ENCODE results near the gene CAPRIN2. TPM values are rescaled to one million over a fixed set of nuclear protein-coding genes. Genes with fewer than 3 reads are reported as not detected.

Gene CAPRIN2
- total and polyA plus RNA-seq, 2 donors: 12.6 to 37.9 TPM

DNA sequence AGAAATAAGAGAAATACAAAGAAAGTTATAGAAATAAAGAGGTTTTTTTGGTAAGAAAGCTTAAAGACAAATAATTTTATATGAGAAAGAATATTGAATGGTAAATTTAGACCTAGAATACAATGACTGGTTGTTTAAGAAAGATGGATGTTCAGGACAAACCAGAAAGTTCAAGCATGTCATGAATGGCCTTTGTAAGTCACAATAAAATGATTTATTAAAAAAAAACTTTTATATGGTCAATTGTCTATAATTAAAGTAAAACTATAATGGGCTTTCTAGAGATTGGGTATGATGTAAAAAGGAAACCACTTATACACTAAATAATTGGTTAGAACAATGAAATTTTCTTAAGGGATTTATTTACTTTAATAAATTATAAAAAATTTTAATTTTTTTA lies 19.8 kb upstream of the CAPRIN2 start:
- Histone ChIP-seq H3K36me3 (ENCODE audit: control insufficient read depth in 2 of 2, insufficient read depth in 2 of 2, low read length in 1 of 2) (no peaks in the 10 kb centered on the region), H3K27me3 (ENCODE audit: control insufficient read depth in 2 of 2, insufficient read depth in 1 of 2, low read length in 1 of 2) (no peaks in the 10 kb centered on the region), H3K4me3 (ENCODE audit: low read length in 2 of 2) (no peak overlapping the region), H3K27ac (ENCODE audit: low read depth in 1 of 2, low read length in 1 of 2) (no peak overlapping the region), H3K9me3 (ENCODE audit: control insufficient read depth in 2 of 2, insufficient read depth in 1 of 2, low read length in 1 of 2) (no peaks in the 10 kb centered on the region), H3K4me1 (ENCODE audit: control insufficient read depth in 2 of 2, insufficient read depth in 2 of 2, low read length in 2 of 2) (no peaks in the 10 kb centered on the region)
- no peak for DNase-seq (ENCODE audit: low read depth in 6 of 9, low spot score in 9 of 9)

DNA sequence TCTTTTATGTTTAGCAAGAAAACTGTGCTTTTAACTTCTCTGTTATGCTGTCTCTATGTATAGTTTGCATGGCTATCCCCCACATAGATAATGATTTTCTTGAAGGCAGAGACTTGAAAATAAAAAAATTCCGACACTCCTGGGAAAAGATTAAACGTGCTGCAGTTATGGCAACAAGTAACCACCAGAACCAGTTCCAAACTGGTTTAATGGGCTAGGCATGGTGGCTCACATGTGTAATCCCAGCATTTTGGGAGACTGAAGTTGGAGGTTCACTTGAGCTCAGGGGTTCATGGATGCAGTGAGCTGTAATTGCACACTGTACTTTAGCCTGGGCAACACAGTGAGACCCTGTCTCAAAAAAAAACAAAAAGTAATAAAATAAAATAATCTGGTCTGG lies 15.1 kb upstream of the CAPRIN2 start:
- H3K27me3 ChIP-seq (ENCODE audit: control insufficient read depth in 2 of 2, insufficient read depth in 1 of 2, low read length in 1 of 2): peaks cover 0 to 3% of the 10 kb centered on the region in 2 donors
- no peaks in the 10 kb centered on the region for H3K9me3 ChIP-seq (ENCODE audit: control insufficient read depth in 2 of 2, insufficient read depth in 1 of 2, low read length in 1 of 2)
- H3K36me3 ChIP-seq (ENCODE audit: control insufficient read depth in 2 of 2, insufficient read depth in 2 of 2, low read length in 1 of 2): no peaks in the 10 kb centered on the region
- DNase-seq (ENCODE audit: low read depth in 6 of 9, low spot score in 9 of 9): no peak
- whole genome bisulfite sequencing: 89% methylated on average over 2 of the region's 2 CpGs
- no peak overlapping the region for H3K4me3 ChIP-seq (ENCODE audit: low read length in 2 of 2)
- no peak overlapping the region for H3K27ac ChIP-seq (ENCODE audit: low read depth in 1 of 2, low read length in 1 of 2)
- H3K4me1 ChIP-seq (ENCODE audit: control insufficient read depth in 2 of 2, insufficient read depth in 2 of 2, low read length in 2 of 2): no peaks in the 10 kb centered on the region

DNA sequence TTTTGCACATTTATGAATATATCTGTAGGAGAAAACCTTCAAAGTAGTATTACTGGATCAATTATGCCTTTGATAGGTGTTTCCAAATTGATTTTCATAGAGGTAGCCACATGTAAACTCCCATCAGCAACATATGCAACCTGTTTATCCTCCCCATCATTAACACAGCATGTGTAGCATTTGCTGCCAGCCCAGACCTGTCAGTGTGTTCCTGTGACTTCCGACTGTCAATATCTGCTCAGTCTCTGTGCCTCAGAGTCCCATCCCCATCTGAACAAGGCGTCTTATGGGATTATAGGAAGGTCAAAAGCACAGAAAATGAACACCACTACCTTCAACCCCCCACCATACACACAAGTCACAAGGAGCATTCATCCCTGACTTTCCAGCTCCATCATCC lies 9.5 kb upstream of the CAPRIN2 start:
- H3K27ac ChIP-seq (ENCODE audit: low read depth in 1 of 2, low read length in 1 of 2): no peak overlapping the region
- H3K4me1 ChIP-seq (ENCODE audit: control insufficient read depth in 2 of 2, insufficient read depth in 2 of 2, low read length in 2 of 2): no peaks in the 10 kb centered on the region
- peaks cover 0 to 5% of the 10 kb centered on the region in 2 donors for H3K27me3 ChIP-seq (ENCODE audit: control insufficient read depth in 2 of 2, insufficient read depth in 1 of 2, low read length in 1 of 2)
- no peaks in the 10 kb centered on the region for H3K9me3 ChIP-seq (ENCODE audit: control insufficient read depth in 2 of 2, insufficient read depth in 1 of 2, low read length in 1 of 2)
- DNase-seq (ENCODE audit: low read depth in 6 of 9, low spot score in 9 of 9): no peak
- H3K36me3 ChIP-seq (ENCODE audit: control insufficient read depth in 2 of 2, insufficient read depth in 2 of 2, low read length in 1 of 2): no peaks in the 10 kb centered on the region
- no peak overlapping the region for H3K4me3 ChIP-seq (ENCODE audit: low read length in 2 of 2)
- WGBS: 87% methylated on average over 2 of the region's 2 CpGs

DNA sequence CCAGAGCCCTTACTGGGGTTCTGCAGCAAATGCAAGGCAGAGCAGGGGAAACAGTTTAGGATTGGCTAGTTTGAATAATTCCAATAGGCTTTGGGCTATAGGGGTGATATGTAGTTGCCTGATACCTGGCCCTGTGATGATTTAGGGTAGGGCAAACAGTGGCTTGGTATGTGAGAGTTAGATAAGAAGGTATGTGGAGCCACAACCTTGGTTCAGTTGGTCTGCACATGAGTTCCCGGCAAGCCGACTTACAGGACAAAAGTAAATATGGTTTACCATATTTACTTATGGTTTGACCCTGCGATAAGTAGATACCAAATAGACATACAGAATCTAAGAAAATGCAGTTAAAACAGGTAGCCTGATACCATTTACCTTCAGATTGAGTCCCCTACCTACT lies 8.3 kb upstream of the CAPRIN2 start:
- H3K9me3 ChIP-seq (ENCODE audit: control insufficient read depth in 2 of 2, insufficient read depth in 1 of 2, low read length in 1 of 2): no peaks in the 10 kb centered on the region
- H3K4me3 ChIP-seq (ENCODE audit: low read length in 2 of 2): no peak overlapping the region
- WGBS: 100% methylated on average over 3 of the region's 3 CpGs
- no peaks in the 10 kb centered on the region for H3K4me1 ChIP-seq (ENCODE audit: control insufficient read depth in 2 of 2, insufficient read depth in 2 of 2, low read length in 2 of 2)
- H3K36me3 ChIP-seq (ENCODE audit: control insufficient read depth in 2 of 2, insufficient read depth in 2 of 2, low read length in 1 of 2): no peaks in the 10 kb centered on the region
- no peak overlapping the region for H3K27ac ChIP-seq (ENCODE audit: low read depth in 1 of 2, low read length in 1 of 2)
- DNase-seq (ENCODE audit: low read depth in 6 of 9, low spot score in 9 of 9): no peak
- peaks cover 0 to 5% of the 10 kb centered on the region in 2 donors for H3K27me3 ChIP-seq (ENCODE audit: control insufficient read depth in 2 of 2, insufficient read depth in 1 of 2, low read length in 1 of 2)

DNA sequence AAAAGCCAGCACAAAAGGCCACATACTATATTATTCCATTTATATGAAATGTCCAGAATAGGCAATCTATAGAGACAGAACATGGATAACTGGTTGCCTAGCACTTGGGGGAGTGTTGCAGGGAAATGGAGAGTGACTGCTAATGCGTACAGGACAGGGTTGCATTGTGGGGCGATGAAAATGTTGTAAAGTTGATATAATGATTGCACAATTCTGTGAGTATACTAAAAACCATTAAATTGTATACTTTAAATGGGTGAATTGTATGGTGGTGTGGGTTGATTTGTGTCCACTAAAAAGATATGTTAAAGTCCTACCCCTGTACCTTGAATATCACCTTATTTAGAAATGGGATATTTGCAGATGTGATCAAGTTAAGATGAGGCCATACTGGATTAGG lies 7.0 kb upstream of the CAPRIN2 start:
- WGBS: 98% methylated on average over 2 of the region's 2 CpGs
- no peaks in the 10 kb centered on the region for H3K4me1 ChIP-seq (ENCODE audit: control insufficient read depth in 2 of 2, insufficient read depth in 2 of 2, low read length in 2 of 2)
- H3K36me3 ChIP-seq (ENCODE audit: control insufficient read depth in 2 of 2, insufficient read depth in 2 of 2, low read length in 1 of 2): no peaks in the 10 kb centered on the region
- no peak for DNase-seq (ENCODE audit: low read depth in 6 of 9, low spot score in 9 of 9)
- H3K27ac ChIP-seq (ENCODE audit: low read depth in 1 of 2, low read length in 1 of 2): no peak overlapping the region
- no peaks in the 10 kb centered on the region for H3K9me3 ChIP-seq (ENCODE audit: control insufficient read depth in 2 of 2, insufficient read depth in 1 of 2, low read length in 1 of 2)
- peaks cover 0 to 4% of the 10 kb centered on the region in 2 donors for H3K27me3 ChIP-seq (ENCODE audit: control insufficient read depth in 2 of 2, insufficient read depth in 1 of 2, low read length in 1 of 2)
- H3K4me3 ChIP-seq (ENCODE audit: low read length in 2 of 2): no peak overlapping the region

DNA sequence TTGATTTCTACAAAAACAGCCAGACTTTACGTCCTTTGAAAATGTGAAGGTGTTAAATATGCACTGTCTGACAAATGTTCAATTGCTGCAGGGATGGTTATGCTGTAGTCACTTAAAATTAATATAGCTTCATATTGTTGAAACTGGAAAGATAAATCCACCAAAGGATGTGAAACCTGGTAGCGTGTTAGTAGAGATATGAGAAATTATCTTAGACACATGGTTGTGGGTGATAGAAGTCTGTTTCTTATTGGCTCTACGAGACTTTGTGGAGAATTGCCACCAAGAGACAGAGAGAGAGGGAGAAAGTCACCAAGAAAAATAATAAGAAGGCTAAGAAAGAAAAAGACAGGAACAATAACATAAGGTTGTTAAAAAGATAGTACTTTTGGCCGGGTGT lies 2.6 kb upstream of the CAPRIN2 start:
- H3K4me1 ChIP-seq (ENCODE audit: control insufficient read depth in 2 of 2, insufficient read depth in 2 of 2, low read length in 2 of 2): peaks cover 8 to 13% of the 10 kb centered on the region in 2 donors
- 72% methylated on average over 4 of the region's 4 CpGs for WGBS
- H3K4me3 ChIP-seq (ENCODE audit: low read length in 2 of 2): no peak overlapping the region
- H3K9me3 ChIP-seq (ENCODE audit: control insufficient read depth in 2 of 2, insufficient read depth in 1 of 2, low read length in 1 of 2): no peaks in the 10 kb centered on the region
- no peaks in the 10 kb centered on the region for H3K36me3 ChIP-seq (ENCODE audit: control insufficient read depth in 2 of 2, insufficient read depth in 2 of 2, low read length in 1 of 2)
- no peak overlapping the region for H3K27ac ChIP-seq (ENCODE audit: low read depth in 1 of 2, low read length in 1 of 2)
- DNase-seq (ENCODE audit: low read depth in 6 of 9, low spot score in 9 of 9): no peak
- peaks cover 0 to 2% of the 10 kb centered on the region in 2 donors for H3K27me3 ChIP-seq (ENCODE audit: control insufficient read depth in 2 of 2, insufficient read depth in 1 of 2, low read length in 1 of 2)

DNA sequence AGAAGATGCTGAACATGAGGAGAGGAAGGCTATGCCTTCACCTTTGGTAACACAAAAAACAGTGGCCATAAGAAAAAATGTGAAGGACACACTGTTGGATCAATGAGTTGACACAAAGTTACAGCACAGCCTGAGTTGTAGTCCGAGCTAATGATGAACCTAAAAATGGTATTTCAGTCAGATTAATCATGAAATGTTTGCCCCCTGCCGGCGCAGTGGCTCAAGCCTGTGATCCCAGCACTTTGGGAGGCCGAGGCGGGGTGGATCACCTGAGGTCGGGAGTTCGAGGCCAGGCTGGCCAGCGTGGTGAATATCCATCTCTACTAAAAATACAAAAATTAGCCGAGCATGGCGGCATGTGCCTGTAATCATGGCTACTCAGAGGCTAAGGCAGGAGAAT lies 1.3 kb upstream of the CAPRIN2 start:
- no peaks in the 10 kb centered on the region for H3K9me3 ChIP-seq (ENCODE audit: control insufficient read depth in 2 of 2, insufficient read depth in 1 of 2, low read length in 1 of 2)
- peaks cover 8 to 13% of the 10 kb centered on the region in 2 donors for H3K4me1 ChIP-seq (ENCODE audit: control insufficient read depth in 2 of 2, insufficient read depth in 2 of 2, low read length in 2 of 2)
- 99% methylated on average over 10 of the region's 10 CpGs for WGBS
- no peak overlapping the region for H3K27ac ChIP-seq (ENCODE audit: low read depth in 1 of 2, low read length in 1 of 2)
- no peak overlapping the region for H3K4me3 ChIP-seq (ENCODE audit: low read length in 2 of 2)
- peaks cover 0 to 2% of the 10 kb centered on the region in 2 donors for H3K27me3 ChIP-seq (ENCODE audit: control insufficient read depth in 2 of 2, insufficient read depth in 1 of 2, low read length in 1 of 2)
- no peaks in the 10 kb centered on the region for H3K36me3 ChIP-seq (ENCODE audit: control insufficient read depth in 2 of 2, insufficient read depth in 2 of 2, low read length in 1 of 2)
- DNase-seq (ENCODE audit: low read depth in 6 of 9, low spot score in 9 of 9): no peak

DNA sequence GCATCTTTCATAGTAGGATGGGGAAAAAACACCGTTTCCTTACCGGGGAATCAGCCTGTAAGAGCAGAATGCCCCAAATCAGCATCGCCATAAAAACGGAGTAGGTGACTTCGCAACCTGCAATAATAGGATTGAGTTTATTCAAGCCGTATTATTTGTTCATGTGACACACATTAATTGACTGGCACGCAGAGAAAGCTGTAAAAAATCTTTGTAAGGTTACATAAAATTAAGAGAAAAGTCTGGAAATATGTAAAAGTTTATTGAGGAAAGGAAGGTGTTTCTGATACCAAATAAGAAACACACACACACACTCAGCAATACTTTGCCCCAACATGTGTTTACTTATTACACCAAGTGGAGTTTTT lies 628 bp upstream of the CAPRIN2 start:
- peak overlapping the region; percentile 63 to 86 for H3K27ac ChIP-seq (ENCODE audit: low read depth in 1 of 2, low read length in 1 of 2)
- peak overlapping the region; percentile 50 to 87 for H3K4me3 ChIP-seq (ENCODE audit: low read length in 2 of 2)
- no peak for DNase-seq (ENCODE audit: low read depth in 6 of 9, low spot score in 9 of 9)
- H3K9me3 ChIP-seq (ENCODE audit: control insufficient read depth in 2 of 2, insufficient read depth in 1 of 2, low read length in 1 of 2): no peaks in the 10 kb centered on the region
- H3K36me3 ChIP-seq (ENCODE audit: control insufficient read depth in 2 of 2, insufficient read depth in 2 of 2, low read length in 1 of 2): no peaks in the 10 kb centered on the region
- peaks cover 0 to 2% of the 10 kb centered on the region in 2 donors for H3K27me3 ChIP-seq (ENCODE audit: control insufficient read depth in 2 of 2, insufficient read depth in 1 of 2, low read length in 1 of 2)
- WGBS: 24% methylated on average over 7 of the region's 7 CpGs
- H3K4me1 ChIP-seq (ENCODE audit: control insufficient read depth in 2 of 2, insufficient read depth in 2 of 2, low read length in 2 of 2): peaks cover 8 to 13% of the 10 kb centered on the region in 2 donors

DNA sequence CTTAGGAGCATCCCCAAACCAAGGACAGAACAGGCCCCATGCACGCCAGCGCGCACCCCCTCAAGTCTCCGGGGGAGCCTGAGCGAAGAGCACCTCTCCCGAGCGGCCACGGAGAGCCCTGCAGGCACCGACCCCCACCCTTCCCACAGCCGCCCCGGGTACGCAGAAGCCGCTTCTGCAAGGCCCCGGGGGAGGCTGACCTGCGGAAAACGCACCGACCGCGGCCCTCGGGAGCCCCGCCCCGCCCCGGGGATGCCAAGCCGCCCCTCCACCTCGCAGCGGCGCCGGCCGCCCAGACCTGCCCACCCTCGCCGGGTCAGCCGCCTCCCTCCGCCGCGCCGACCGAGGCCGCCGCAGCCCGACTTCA lies 385 bp downstream of the CAPRIN2 start:
- H3K9me3 ChIP-seq (ENCODE audit: control insufficient read depth in 2 of 2, insufficient read depth in 1 of 2, low read length in 1 of 2): no peaks in the 10 kb centered on the region
- peak overlapping the region in 1 of 2 donors; percentile 84 for H3K27ac ChIP-seq (ENCODE audit: low read depth in 1 of 2, low read length in 1 of 2)
- no peaks in the 10 kb centered on the region for H3K36me3 ChIP-seq (ENCODE audit: control insufficient read depth in 2 of 2, insufficient read depth in 2 of 2, low read length in 1 of 2)
- peaks cover 0 to 2% of the 10 kb centered on the region in 2 donors for H3K27me3 ChIP-seq (ENCODE audit: control insufficient read depth in 2 of 2, insufficient read depth in 1 of 2, low read length in 1 of 2)
- H3K4me1 ChIP-seq (ENCODE audit: control insufficient read depth in 2 of 2, insufficient read depth in 2 of 2, low read length in 2 of 2): peaks cover 8 to 13% of the 10 kb centered on the region in 2 donors
- peak overlapping the region; percentile 70 to 87 for H3K4me3 ChIP-seq (ENCODE audit: low read length in 2 of 2)
- peak in 5 of 9 donors; percentile 20 to 63 (median 43) for DNase-seq (ENCODE audit: low read depth in 6 of 9, low spot score in 9 of 9)
- WGBS: under 1% methylated on average over 40 of the region's 40 CpGs

All from thymus (tissue), 11 donors.